HG03565 (cell line): Measurements from ENCODE around the gene CCDC150.
"Not testable (repeated sequence)": the region's sequence is repeated elsewhere in the genome, so short reads cannot be mapped to it uniquely, and the experiment has no call there.

Source experiments
- ATAC-seq: cut with Tn5 transposase; IDR thresholded peaks from one replicate; pipeline ENCODE4 v1.9.1; 2021; ENCODE audit warnings: mild to moderate bottlenecking, moderate library complexity; ENCODE audit not compliant: unreplicated experiment

The CCDC150 gene

GRCh38 chr2:196710056-196710455 lies 70.5 kb downstream of the CCDC150 start:
- ATAC-seq = not testable (repeated sequence)

GRCh38 chr2:196711625-196712024 lies 72.1 kb downstream of the CCDC150 start:
- ATAC-seq = no peak

GRCh38 chr2:196712867-196713266 lies 73.4 kb downstream of the CCDC150 start:
- no peak for ATAC-seq

GRCh38 chr2:196718419-196719109 lies 79.0 kb downstream of the CCDC150 start:
- ATAC-seq = no peak

GRCh38 chr2:196719110-196719872 lies 79.8 kb downstream of the CCDC150 start:
- no peak for ATAC-seq

DNA sequence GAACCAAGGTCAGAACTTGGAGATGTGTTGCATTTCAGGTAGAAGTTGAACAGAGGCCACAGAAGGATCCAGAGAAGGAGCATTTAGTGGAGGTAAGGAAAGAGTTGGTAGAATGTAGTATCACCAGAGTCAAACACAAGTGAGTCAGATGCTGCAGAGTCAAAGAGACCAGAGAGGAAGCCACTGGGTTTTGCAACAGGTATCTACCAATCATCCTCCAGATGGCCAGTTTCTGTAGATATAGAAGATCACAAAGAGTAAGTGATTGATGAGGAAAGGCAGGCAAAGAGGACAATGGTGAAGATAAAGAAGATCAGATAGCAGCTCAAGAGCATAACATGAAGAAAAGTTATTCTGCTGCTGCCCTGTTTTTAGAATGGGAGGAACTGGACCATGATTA lies 84.1 kb downstream of the CCDC150 start:
- no peak for ATAC-seq

GRCh38 chr2:196725218-196725617 lies 85.7 kb downstream of the CCDC150 start:
- ATAC-seq = no peak

DNA sequence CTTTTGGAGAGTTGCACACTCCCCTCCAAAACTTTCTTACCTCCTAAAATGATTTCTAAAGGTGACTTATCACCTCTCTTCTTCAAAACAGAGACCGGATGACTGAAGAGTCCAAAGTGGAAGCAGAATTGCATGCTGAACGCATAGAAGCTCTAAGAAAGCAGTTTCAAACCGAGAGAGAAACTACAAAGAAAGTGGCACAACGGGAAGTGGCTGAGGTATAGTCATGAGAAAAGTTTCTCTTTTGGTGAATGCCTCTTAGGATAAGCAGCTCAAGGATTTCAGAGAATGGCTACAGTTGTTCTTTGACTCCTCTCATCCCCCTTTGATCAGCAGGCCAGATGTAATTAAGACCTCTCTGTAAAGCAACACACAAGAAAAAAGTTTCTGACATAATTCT lies 86.4 kb downstream of the CCDC150 start:
- no peak for ATAC-seq

DNA sequence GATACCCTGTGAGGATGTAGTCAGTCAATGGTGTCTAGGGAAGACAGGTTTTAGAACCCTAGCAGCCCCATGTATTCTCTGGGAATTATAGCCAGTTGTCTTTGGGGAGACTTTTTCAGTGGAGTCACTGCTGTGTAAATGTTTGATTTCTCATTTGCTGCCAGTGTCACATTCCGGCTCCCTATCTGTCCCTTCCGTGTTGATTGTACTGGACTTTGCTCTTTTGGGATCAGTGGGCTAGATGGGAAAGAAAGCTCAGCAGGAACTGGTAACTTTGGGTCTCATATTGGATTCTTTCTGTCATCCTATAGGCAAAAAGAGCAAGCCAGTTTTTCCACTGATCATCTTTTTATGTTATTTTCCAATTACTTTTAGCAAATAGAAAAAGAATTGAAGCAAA lies 89.9 kb downstream of the CCDC150 start:
- ATAC-seq = no peak

DNA sequence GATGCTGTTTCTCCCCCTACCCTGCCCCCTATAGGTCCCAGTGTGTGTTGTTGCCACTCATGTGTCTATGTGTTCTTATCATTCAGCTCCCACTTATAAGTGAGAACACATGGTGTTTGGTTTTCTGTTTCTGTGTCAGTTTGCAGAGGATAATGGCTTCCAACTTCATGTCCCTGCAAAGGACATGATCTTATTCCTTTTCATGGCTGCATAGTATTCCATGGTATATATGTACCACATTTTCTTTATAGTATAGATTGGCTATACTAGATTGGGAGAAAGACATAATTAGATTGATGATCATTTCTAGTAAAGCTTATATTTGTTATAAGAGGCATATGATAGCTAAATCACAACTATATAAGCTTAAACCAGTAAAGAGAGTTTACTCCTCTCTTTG lies 97.1 kb downstream of the CCDC150 start:
- not testable (repeated sequence) for ATAC-seq

- ATAC-seq = no peak
Observed at GRCh38 chr2:196737046-196737445, 97.5 kb downstream of the CCDC150 start.

- no peak for ATAC-seq
Observed at GRCh38 chr2:196739031-196739430, 99.5 kb downstream of the CCDC150 start.

GRCh38 chr2:196742216-196742615 lies 102.7 kb downstream of the CCDC150 start:
- ATAC-seq = no peak

- no peak for ATAC-seq
Observed at GRCh38 chr2:196742685-196743084, 103.2 kb downstream of the CCDC150 start.

- no peak for ATAC-seq
Observed at GRCh38 chr2:196743165-196743564, 103.7 kb downstream of the CCDC150 start.

DNA sequence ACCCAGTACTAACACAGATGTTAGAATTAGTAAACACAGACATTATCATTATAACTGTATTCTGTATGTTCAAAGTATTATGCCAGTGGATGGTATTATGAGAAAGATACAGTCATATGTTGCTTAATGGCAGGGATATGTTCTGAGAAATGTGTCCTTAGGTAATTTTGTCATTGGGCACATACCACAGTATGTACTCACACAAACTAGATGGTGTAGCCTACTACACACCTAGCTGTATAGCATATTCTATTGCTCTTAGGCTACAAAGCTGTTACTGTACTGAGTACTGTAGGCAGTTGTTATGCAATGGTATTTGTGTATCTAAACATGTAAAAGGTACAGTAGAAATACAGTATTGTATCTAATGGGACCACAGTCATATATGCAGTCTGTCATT lies 106.2 kb downstream of the CCDC150 start:
- no peak for ATAC-seq

DNA sequence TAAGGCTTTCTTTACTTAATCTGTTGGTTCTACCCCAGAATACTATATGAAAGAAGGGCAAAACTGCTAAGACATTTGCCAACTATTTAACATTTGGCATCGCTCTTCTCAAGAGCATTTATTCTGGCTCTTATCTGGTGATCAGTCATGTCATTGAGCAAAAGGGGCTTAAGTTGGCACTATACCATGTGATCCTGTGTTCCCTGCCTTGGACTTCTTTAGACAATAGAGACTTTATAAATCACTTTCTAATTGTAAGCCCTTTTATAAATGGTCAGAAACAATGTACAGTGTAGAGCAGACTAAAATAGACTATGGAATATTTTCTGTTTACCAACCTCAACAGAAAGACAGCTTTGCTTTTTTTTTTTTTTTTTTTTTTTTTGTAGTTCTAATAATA lies 107.9 kb downstream of the CCDC150 start:
- ATAC-seq = no peak

DNA sequence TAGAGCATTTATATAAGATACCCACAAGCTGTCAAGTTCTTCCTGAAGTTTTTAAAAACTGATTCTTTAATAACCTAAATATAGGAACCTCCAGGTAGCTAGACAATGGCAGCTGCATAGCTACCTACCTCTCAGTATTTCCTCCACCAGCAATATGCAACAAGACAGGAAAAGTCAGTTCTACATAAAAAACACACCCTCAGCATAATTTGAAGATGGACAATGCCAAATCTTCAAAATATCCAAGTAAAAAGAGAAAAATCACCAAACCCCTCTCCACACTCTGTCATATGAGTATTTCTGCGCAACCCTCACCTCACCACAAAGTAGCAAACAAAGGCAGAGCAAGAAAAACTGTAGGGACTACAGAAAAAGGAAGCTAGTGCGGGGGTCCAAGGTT lies 108.6 kb downstream of the CCDC150 start:
- ATAC-seq = no peak

GRCh38 chr2:196750291-196750923 lies 110.9 kb downstream of the CCDC150 start:
- no peak for ATAC-seq

DNA sequence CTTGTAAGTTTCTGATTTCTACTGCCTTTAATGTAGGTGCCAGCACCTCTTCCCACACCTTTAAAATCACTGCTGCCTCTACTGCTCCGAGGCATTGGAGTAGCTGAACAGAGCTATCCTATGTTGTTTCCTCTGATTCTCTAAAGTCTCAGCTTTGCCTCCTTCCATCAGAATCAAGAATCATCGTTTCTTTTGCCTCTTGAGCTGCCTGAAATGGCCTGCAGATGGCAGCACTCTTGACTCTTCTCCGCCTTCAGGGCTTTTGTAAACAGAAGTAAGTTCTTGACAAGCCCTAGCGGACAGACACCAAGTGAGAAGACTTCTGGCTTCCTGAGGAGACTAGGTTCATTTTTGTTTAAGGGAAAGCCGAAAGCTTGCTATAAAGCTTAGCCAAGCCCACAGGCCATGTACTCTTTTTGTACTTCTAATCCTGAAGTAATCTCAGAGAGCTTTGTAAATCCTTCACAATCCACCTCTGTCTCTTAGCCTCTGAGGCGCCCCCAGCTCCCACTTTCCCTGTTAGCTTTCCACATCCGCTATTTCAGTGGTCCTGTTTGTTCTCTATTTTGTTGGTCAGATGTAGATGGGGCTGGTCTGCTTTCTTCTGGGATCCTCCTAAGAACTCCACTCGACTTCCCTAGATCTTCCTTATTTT lies 111.6 kb downstream of the CCDC150 start:
- peak; percentile 97 for ATAC-seq
